HG03378 (cell line): ENCODE measurements around the gene TBX10.
"Not testable (repeated sequence)": the region's sequence is repeated elsewhere in the genome, so short reads cannot be mapped to it uniquely, and the experiment has no call there.

Source experiments
- ATAC-seq: cut with Tn5 transposase; IDR thresholded peaks from one replicate; pipeline ENCODE4 v1.9.1; 2021; ENCODE audit warnings: mild to moderate bottlenecking, moderate library complexity; ENCODE audit not compliant: unreplicated experiment

Gene TBX10

GRCh38 chr11:67646535-67647336 is 7.2 kb upstream of the TBX10 start:
- no peak for ATAC-seq

DNA sequence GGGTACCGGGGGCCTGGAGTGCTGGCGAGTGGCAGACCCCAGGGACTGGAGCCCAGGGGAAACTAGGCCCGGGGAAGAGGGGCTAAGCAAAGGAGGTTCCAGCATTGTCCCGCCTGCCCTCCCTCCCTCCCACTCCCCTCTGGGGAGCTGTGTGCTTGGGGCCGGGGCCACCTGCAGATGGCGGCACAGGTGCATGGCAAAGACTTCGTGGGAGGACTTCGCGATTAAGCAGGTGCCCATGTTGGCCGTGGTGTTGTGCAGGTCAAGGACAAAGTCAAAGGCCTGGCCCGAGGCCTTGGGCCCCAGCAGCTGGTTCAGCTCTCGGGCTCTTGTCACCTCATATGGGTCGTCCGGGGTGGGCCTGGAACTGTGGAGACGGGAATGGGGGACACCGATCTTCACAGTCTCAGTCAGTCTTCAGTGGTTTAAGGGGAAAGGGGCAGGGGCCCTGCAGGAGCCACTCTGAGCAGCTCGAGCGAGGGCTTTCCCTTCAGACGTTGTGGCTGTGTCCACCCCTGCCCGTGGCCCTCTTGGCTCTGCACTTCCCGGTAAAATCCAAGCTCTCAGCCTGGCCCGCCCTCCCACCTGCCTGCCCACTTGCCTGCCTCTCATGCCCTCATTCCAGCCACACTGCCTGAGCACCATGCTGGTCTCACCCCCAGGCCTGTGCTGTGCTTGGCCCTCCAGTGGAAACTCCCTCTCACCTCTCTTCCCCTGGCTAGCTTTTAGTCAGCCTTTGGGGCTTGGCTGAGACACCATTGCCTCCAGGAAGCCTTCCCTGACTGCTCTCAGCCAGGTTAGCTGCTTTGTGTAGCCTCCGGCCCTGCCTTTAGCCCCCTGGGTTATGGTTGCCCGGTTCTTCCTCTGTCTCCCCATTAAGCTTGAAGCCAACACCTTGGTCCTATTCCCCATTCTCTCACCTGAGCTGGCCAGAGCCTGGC is 6.2 kb upstream of the TBX10 start:
- ATAC-seq, result no peak

GRCh38 chr11:67644472-67645418 is 5.2 kb upstream of the TBX10 start:
- no peak for ATAC-seq

DNA sequence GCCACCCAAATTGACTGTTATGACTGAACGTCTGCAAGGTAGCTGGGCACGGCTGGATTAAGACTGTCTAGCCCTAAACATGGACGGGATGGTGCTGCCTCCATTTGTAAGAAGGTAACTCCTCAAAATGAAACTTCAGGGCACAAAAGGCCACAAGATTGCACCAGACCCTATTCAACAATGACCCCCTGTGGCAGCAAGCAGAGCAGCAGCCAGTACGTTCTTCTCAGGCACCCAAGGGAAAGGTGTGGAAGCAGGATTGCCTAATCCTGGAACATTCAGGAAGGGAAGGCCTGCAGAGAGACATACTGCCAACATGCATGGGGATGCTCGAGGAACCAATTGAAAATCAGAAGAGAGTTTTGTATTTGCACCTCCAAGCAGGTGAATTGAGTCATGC is 4.5 kb upstream of the TBX10 start:
- ATAC-seq, result no peak

GRCh38 chr11:67642173-67643120 is 2.9 kb upstream of the TBX10 start:
- no peak for ATAC-seq

- no peak for ATAC-seq
Observed at GRCh38 chr11:67641338-67642172, 2.0 kb upstream of the TBX10 start.

- ATAC-seq, result no peak
Observed at GRCh38 chr11:67640758-67641337, 1.3 kb upstream of the TBX10 start.

- ATAC-seq, result no peak
Observed at GRCh38 chr11:67640021-67640757, 626 bp upstream of the TBX10 start.

- no peak for ATAC-seq
Observed at GRCh38 chr11:67638535-67639437, 777 bp downstream of the TBX10 start.

DNA sequence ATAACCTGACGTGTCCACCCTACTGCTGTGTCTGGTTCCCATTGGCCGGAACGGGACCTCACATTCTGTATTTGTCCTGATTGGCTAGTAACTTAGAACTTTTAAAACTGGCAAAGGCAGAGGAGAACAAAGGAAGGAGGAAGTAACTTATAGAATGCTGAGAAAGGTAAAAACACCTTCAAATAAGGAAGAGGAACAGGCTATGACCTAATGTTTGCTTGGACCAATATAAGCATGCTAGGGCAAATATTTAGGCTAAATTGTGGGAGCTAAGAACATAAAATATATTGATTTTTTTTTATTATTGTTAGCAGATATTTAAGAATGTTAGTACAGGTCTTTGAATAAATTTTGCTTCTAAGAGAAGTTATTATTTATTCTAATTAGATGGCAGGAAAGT is 2.1 kb downstream of the TBX10 start:
- ATAC-seq, result not testable (repeated sequence)

GRCh38 chr11:67636962-67637361 is 2.6 kb downstream of the TBX10 start:
- no peak for ATAC-seq

GRCh38 chr11:67635231-67635521 is 4.4 kb downstream of the TBX10 start:
- ATAC-seq, result no peak

DNA sequence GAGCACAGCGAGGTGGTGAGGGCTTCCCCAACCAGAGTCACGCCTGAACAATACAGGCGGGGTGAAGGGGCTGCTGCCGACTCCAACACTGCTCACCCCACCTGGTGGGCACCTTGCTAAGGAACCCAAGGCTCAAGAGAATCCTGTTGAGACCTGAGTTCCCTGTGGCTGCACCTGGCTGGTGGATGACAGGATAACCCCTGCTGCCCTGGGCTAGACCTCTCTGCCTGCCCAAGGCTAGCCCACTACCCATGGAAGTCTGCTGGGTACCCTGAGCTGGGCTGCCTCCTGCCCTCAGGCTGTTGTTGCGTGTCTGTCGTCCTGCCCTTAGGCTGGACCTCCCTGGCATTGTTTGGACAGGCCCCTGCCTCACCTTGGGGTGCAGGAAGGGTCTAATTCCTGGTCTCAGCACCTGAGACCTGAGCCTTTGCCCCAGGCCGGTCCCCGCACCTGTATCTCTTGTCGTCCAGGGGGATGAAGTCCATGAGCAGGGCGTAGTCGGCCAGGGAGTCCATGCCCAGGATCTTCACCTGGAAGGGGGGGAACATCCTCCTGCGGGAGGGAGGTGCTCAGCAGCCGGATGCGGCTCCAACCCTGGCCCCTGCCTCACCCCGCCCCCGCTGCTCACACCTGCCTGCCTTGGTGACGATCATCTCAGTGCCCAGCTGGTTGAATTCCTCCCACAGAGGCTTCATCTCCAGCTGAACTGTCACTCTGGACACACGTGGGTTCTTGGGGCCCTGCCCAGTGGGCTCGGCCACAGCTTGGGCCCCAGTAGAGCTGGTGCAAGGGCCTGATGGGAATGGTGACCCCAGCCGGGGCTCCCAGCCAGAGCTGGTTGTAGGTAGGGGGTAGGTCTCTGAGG is 5.0 kb downstream of the TBX10 start:
- ATAC-seq, result no peak

GRCh38 chr11:67633758-67634365 is 5.7 kb downstream of the TBX10 start:
- ATAC-seq, result no peak

- ATAC-seq, result no peak
Observed at GRCh38 chr11:67632982-67633755, 6.4 kb downstream of the TBX10 start.
